Fibroblast of lung (primary cell): ENCODE measurements around the gene GHR.

Experiments used
- EZH2 ChIP-seq: IDR thresholded peaks from 2 replicates; pipeline ENCODE4 v1.5.1; 2012; ENCODE audit warnings: low read length, control low read depth, mild to moderate bottlenecking; ENCODE audit errors: missing control alignments
- TF ChIP-seq, protein P1 (sequence below), 2 donors: IDR thresholded peaks in 1 of 2; conservative IDR thresholded peaks in 1 of 2; 1 replicate in 1 of 2; 2 replicates in 1 of 2; pipeline ENCODE4 v1.5.1; 2011 to 2012; ENCODE audit warnings: low read length in 2 of 2, control low read depth in 1 of 2, inconsistent platforms in 1 of 2, low read depth in 1 of 2, mild to moderate bottlenecking in 1 of 2

DNA sequence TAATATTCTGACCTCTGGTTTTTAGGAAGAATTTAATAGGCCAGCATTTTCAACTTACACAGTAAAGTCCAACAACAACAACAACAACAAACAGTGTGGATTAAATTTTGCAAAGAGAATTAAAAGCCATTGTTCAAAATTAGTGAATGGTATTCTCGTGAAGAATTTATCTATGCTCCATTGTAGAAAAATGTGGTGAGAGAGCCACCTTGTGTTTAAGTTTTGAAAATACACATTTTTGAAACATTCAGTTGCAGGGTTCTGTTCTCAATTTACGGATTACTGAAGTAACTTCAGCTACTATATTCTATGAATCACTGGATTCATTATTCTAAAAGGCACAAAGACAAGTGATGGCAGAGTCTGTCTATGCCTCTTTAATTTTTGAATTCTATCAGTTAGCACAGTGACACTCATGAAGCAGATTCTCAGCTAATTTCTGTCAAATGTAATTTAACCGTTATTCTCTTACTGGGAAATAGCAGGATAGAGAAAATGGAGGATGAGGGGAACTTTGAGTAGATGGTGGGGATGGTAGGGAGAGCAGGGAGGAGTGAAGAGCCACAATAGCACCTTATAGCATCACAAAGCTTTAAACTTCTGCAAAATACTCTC lies 344.4 kb downstream of the GHR start:
- TF ChIP-seq, protein P1, sequence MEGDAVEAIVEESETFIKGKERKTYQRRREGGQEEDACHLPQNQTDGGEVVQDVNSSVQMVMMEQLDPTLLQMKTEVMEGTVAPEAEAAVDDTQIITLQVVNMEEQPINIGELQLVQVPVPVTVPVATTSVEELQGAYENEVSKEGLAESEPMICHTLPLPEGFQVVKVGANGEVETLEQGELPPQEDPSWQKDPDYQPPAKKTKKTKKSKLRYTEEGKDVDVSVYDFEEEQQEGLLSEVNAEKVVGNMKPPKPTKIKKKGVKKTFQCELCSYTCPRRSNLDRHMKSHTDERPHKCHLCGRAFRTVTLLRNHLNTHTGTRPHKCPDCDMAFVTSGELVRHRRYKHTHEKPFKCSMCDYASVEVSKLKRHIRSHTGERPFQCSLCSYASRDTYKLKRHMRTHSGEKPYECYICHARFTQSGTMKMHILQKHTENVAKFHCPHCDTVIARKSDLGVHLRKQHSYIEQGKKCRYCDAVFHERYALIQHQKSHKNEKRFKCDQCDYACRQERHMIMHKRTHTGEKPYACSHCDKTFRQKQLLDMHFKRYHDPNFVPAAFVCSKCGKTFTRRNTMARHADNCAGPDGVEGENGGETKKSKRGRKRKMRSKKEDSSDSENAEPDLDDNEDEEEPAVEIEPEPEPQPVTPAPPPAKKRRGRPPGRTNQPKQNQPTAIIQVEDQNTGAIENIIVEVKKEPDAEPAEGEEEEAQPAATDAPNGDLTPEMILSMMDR (conservative IDR thresholded peaks at IDR 0.05 in 1 of 2, IDR thresholded peaks at IDR 0.05 in 1 of 2; ENCODE audit: low read depth in 1 of 2, low read length in 2 of 2): peak in 1 of 2 donors; percentile 33
- TF ChIP-seq EZH2: no peak
